OCI-LY1 (cell line): ENCODE results near the gene PDCD4.

ENCODE experiments used
- H2AFZ ChIP-seq: fragments of 200-600 bp; sonication (generic), shearing (Covaris generic); 2 replicates; pipeline ENCODE4 v1.6.0; 2014; ENCODE audit warnings: antibody characterized with exemption, mild to moderate bottlenecking, low read length
- H3F3A ChIP-seq: fragments of 200-600 bp; sonication (generic), shearing (Covaris generic); 2 replicates; pipeline ENCODE4 v1.6.0; 2014; ENCODE audit warnings: mild to moderate bottlenecking, antibody characterized with exemption, low read length, moderate library complexity; ENCODE audit not compliant: insufficient read depth
- H3K27ac ChIP-seq: fragments of 200-600 bp; sonication (generic); 2 replicates; pipeline ENCODE4 v1.5.1; 2014; ENCODE audit warnings: low read length, mixed run types, mild to moderate bottlenecking, low read depth; ENCODE audit not compliant: poor library complexity, severe bottlenecking
- H3K27me3 ChIP-seq: fragments of 200-600 bp; sonication (generic); 2 replicates; pipeline ENCODE4 v1.6.0; 2014; ENCODE audit warnings: antibody characterized with exemption, mild to moderate bottlenecking, low read length, moderate library complexity; ENCODE audit not compliant: insufficient read depth
- H3K36me3 ChIP-seq: fragments of 200-600 bp; sonication (generic); 2 replicates; pipeline ENCODE4 v1.6.1; 2014; ENCODE audit warnings: mild to moderate bottlenecking, antibody characterized with exemption, low read length, moderate library complexity, mixed read lengths; ENCODE audit not compliant: insufficient read depth
- H3K4me1 ChIP-seq: fragments of 200-600 bp; sonication (generic); 2 replicates; pipeline ENCODE4 v1.5.1; 2014; ENCODE audit warnings: mild to moderate bottlenecking, low read length, moderate library complexity; ENCODE audit not compliant: insufficient read depth, severe bottlenecking
- H3K4me2 ChIP-seq: fragments of 200-600 bp; sonication (generic), shearing (Covaris generic); 2 replicates; pipeline ENCODE4 v1.6.1; 2014; ENCODE audit warnings: low read length
- H3K4me3 ChIP-seq: fragments of 200-600 bp; sonication (generic); 2 replicates; pipeline ENCODE4 v1.5.1; 2014; ENCODE audit warnings: low read length, low read depth, mild to moderate bottlenecking, mixed read lengths; ENCODE audit not compliant: poor library complexity, severe bottlenecking
- H3K79me2 ChIP-seq: fragments of 200-600 bp; shearing (Covaris generic); 2 replicates; pipeline ENCODE4 v1.6.1; 2016; ENCODE audit warnings: mixed run types, low read length, mixed read lengths; ENCODE audit not compliant: insufficient read depth
- H3K9ac ChIP-seq: fragments of 200-600 bp; sonication (generic), shearing (Covaris generic); 2 replicates; pipeline ENCODE4 v1.6.1; 2014; ENCODE audit warnings: mild to moderate bottlenecking, low read length, mixed read lengths
- H3K9me2 ChIP-seq: fragments of 200-600 bp; sonication (generic), shearing (Covaris generic); 2 replicates; pipeline ENCODE4 v1.6.1; 2014; ENCODE audit warnings: low read depth, mild to moderate bottlenecking, low read length, mixed read lengths
- H3K9me3 ChIP-seq: fragments of 200-600 bp; shearing (Covaris generic); 2 replicates; pipeline ENCODE4 v1.6.1; 2014; ENCODE audit warnings: low read length, mixed read lengths
- H4K20me1 ChIP-seq: fragments of 200-600 bp; sonication (generic), shearing (Covaris generic); 2 replicates; pipeline ENCODE4 v1.6.0; 2016; ENCODE audit warnings: mild to moderate bottlenecking, low read length; ENCODE audit not compliant: insufficient read depth
- EZH2 ChIP-seq: fragments of 200-600 bp; sonication (generic), shearing (Covaris generic); IDR thresholded peaks from 2 replicates; pipeline ENCODE4 v1.8.0; 2017; ENCODE audit warnings: borderline replicate concordance, mixed run types, mild to moderate bottlenecking, antibody characterized with exemption, low read length, moderate library complexity, mixed read lengths
- TF ChIP-seq, protein P1 (sequence below): fragments of 200-600 bp; sonication (generic), shearing (Covaris generic); IDR thresholded peaks from 2 replicates; pipeline ENCODE4 v1.5.1; 2017; ENCODE audit warnings: mild to moderate bottlenecking, antibody characterized with exemption, low read length, moderate library complexity, mixed read lengths

The PDCD4 gene

DNA sequence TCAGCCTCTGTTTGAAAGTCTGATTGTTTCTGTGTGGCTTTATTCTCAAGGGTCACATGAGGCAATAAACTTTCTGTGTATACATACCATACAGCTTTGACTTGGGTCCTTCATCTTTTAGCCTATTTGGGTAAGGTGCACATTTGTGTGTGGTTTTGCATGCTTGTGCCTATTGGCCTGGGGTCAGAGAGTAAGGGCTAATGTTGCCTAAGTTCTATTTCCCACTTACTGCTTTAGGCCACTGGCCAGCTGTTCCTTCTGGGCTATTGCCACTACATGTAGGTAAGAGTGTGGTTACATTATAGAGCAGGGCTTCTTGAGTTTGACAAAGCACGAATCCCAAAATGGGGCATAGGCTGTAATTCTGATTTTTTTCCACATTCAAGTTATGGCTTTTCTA is 25.5 kb downstream of the PDCD4 start:
- Histone ChIP-seq H3F3A (0 out of 2 replicates have a peak, but pooled peaks cover 6% of the 10 kb centered on the region), H2AFZ (no peak overlapping the region), H3K27me3 (no peaks in the 10 kb centered on the region), H3K4me3 (no peak overlapping the region), H3K79me2 (0 out of 2 replicates have a peak, but pooled peaks cover 3% of the 10 kb centered on the region), H3K27ac (no peak overlapping the region), H3K4me2 (no peak overlapping the region), H4K20me1 (no peaks in the 10 kb centered on the region), H3K9me2 (no peaks in the 10 kb centered on the region), H3K4me1 (peaks cover 4% of the 10 kb centered on the region), H3K9ac (no peak overlapping the region), H3K36me3 (peaks cover 90% of the 10 kb centered on the region), H3K9me3 (no peaks in the 10 kb centered on the region)
- TF ChIP-seq, protein P1, sequence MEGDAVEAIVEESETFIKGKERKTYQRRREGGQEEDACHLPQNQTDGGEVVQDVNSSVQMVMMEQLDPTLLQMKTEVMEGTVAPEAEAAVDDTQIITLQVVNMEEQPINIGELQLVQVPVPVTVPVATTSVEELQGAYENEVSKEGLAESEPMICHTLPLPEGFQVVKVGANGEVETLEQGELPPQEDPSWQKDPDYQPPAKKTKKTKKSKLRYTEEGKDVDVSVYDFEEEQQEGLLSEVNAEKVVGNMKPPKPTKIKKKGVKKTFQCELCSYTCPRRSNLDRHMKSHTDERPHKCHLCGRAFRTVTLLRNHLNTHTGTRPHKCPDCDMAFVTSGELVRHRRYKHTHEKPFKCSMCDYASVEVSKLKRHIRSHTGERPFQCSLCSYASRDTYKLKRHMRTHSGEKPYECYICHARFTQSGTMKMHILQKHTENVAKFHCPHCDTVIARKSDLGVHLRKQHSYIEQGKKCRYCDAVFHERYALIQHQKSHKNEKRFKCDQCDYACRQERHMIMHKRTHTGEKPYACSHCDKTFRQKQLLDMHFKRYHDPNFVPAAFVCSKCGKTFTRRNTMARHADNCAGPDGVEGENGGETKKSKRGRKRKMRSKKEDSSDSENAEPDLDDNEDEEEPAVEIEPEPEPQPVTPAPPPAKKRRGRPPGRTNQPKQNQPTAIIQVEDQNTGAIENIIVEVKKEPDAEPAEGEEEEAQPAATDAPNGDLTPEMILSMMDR = no peak
- no peak for TF ChIP-seq EZH2

DNA sequence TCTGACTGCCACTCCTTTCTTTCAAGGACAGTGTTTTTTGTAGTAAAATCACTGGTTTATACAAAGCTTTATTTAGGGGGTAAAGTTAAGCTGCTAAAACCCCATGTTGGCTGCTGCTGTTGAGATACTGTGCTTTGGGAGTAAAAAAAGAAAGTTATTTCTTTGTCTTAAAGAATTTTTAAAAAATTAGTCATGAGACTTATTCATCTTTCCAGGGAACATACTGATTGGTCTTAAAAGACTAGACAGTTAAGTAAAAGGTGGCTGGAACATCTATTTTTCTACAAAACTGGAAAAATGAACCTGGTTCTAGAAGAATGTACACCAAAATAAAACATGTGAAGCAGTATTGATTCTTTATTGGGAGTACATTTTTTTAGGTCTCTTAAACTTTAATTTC is 26.7 kb downstream of the PDCD4 start:
- Histone ChIP-seq H3F3A (0 out of 2 replicates have a peak, but pooled peaks cover 6% of the 10 kb centered on the region), H3K36me3 (peaks cover 82% of the 10 kb centered on the region), H3K9me3 (no peaks in the 10 kb centered on the region), H3K9ac (no peak overlapping the region), H3K4me1 (peaks cover 4% of the 10 kb centered on the region), H2AFZ (no peak overlapping the region), H3K9me2 (no peaks in the 10 kb centered on the region), H3K27me3 (no peaks in the 10 kb centered on the region), H3K4me3 (no peak overlapping the region), H3K79me2 (0 out of 2 replicates have a peak, but pooled peaks cover 3% of the 10 kb centered on the region), H4K20me1 (no peaks in the 10 kb centered on the region), H3K27ac (no peak overlapping the region), H3K4me2 (no peak overlapping the region)
- TF ChIP-seq, protein P1 = no peak
- no peak for TF ChIP-seq EZH2

DNA sequence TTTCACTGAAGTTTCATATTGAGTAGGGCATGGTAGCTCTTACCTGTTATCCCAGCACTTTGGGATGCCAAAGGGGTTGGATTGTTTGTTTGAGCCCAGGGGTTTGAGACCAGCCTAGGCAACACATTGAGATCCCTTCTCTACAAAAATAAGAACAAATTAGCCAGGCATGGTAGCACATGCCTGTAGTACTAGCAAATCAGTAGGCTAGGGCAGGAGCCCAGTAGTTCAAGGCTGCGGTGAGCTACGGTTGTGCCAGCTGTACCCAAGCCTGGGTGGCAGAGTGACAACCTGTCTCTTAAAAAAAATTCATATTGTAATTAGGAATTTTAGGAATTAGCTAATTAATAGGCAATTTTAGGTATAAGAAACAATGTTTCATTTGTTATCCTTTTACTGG is 29.3 kb downstream of the PDCD4 start:
- Histone ChIP-seq H3K4me2 (no peak overlapping the region), H3K4me1 (no peaks in the 10 kb centered on the region), H3K36me3 (peaks cover 61% of the 10 kb centered on the region), H3K9ac (no peak overlapping the region), H3K9me3 (no peaks in the 10 kb centered on the region), H4K20me1 (no peaks in the 10 kb centered on the region), H3K79me2 (no peaks in the 10 kb centered on the region), H3K4me3 (no peak overlapping the region), H3K27ac (no peak overlapping the region), H3K27me3 (no peaks in the 10 kb centered on the region), H2AFZ (no peak overlapping the region), H3F3A (0 out of 2 replicates have a peak, but pooled peaks cover 6% of the 10 kb centered on the region), H3K9me2 (no peaks in the 10 kb centered on the region)
- no peak for TF ChIP-seq EZH2
- TF ChIP-seq, protein P1 = no peak
